ENCODE data around the gene MINDY4.
A peak's percentile ranks its signal among the peaks of the same experiment; 100 is the strongest.

Gene MINDY4

DNA sequence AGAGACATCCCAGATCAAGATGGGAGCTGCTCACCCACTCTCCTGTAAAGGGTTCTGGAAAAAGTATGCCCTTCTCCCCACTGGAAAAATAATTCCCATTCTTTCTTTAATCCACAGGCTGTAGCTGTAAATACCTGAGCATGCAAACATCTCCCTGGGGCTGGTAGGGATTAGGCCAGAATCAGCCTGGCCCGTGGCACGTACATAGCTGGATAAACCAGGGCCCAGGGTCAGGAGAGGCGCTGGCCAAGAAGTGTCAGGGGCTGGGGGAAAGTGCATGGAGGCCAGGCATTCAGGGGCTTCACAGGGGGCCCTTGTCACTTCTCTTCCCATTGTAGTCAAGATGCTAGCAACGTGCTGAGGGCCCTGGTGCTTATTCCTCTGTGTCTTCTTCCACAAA, 109.7 kb downstream of the MINDY4 start:
- no peak for DNase-seq

DNA sequence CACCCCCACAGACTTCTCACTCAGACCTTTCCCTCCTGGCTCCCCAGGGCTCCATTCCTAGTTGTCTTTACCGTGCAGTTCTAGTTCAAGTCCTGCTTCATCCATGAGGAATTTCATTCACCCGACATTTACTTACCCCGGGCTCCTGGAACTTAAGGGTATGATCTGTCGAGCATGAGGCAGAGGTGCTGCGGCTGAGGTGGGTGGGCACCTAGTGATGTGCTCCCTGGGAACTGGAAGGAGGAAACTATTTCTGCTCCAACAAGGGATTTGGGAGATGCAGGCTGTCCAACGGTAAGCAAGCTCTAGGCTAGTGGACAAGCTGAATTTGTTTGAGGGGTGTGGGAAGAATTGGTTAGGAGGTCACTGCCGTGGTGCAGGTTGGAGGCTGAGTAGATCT, 110.2 kb downstream of the MINDY4 start:
- no peak for DNase-seq

DNA sequence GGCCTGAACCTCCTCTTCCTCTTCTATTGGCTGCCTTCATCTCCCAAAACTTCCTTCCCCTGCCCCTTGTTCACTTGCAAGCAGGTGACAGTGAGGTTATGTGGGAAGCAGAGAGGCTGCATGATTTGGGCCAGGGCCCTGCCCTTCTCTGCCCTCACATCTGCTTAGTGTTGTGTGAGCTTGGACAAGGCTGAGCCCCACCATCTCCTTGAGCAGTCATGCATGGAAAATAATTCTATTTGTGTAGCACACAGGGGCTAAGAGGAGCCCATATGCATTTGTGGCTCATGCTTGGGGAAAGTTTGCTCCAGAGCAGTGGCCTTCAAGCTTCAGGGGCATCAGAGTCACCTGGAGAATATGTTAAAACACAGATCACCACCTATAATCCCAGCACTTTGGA, 113.7 kb downstream of the MINDY4 start:
- DNase-seq, result no peak

DNA sequence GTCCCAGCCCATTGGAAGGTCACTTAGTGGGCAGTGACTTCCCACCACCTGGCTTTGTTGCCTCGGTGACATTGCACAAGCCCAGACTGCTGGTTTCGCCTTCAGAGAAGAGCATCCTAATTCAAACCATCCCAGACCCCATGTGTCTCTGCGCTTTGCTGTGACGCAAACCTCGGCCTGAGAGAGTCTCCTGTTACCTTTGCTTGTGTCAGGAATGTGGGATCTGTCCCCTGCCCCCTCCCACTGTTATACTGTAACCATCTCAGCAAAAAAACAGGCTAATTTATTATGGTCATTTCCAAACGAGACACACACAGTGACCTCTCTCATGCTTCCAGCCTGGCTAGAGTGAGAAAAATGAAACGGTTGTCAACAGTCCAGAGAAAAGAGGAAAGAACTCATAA, 115.4 kb downstream of the MINDY4 start:
- no peak for DNase-seq

DNA sequence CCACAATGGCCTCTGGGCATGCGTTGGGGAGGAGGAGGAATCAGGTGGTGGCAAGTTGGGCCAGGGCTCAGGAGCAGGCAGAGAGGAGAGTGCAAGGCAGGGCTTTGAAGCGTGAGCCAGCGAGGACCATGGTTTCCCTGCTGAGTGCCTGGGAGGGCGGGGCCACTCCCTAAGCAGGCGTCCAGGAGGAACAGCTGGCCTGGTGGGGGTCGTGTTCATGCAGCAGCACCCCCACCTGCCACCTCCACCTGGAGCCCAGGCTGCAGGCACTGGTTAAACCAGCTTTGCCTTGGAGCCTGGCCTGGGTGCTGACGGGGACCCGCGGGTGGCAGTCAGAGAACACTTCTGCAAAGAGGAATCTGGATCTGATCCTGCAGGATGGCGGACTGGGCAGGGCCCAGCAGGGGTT, 116.3 kb downstream of the MINDY4 start:
- DNase-seq, result peak in 2 of 3 experiments; percentile 65 to 78

DNA sequence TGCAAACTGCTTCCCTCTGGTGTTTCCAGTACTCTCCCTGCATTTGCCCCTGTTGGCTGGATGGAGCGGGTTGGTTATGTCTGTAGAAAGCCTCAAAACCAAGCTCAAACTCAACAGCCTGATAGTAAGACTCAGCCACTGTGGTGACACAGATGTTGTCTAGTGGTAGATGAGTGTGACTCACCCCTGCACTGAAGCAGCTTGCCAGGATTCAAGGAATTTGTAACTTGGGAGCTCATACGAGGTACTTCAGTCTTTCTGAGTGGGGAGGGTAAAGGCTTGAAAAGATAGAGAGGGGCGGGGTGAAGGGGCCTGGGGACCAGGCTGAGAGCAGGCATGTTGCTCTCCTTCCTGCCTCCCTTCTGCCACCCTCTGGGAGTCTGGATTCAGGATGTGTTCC, 117.5 kb downstream of the MINDY4 start:
- peak in 1 of 3 experiments; percentile 36 for DNase-seq

DNA sequence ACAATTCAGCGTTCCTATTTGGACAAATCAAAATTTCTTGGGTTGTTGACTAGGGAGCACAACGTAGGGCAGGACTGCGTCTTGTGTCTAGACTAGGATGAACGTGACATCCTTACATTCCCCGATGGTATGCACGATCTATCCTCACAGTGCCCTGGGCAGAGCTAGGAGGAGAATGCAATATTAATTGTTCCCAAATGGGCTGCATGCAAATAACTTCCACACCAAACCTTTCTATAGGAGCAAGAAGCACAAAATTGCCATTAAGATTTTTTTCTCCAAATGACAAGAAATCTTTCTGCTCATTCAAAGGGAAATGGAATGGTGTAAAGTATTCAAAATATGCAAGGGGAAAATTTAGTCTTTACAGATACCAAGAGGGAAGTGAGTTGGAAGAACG, 119.0 kb downstream of the MINDY4 start:
- no peak for DNase-seq

DNA sequence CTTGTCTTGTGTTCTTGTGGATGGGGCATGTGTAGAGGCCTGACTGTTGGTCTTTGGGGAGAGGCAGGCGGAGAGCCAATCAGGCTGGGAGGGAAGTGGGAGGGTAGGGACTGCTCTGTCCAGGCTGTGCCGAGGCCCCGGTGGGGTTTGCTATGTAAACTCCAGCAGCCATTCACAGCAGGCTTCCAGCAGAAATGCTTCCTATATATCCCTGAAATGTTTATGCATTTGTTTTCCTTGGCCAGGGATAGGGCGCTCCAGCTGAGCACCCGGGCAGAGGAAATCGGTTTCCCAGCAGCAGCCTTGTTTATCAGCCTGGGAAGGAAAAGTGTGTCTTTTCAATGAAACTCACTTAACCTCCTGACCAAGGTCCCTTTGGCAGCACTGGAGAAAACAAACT, 122.1 kb downstream of the MINDY4 start:
- no peak for DNase-seq

DNA sequence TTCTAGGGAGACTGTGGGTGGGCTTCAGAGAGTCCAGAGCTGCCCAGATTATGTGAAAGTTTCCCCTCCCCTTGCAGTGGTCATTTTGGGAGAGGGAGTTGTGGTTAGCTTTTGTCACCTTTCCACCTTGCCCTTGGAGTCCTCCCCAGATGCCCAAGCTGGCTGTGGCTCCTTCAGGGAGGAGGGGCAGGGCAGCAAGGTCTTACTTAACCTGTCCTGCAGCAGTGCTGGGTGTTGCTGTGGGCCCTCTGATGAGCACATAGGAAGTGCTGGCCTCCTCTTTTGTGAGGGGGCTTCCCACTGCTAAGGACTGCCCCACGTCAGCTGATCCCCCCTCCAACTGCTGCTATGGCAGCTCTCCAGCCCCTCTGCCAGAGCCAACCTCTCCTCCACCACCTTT, 122.8 kb downstream of the MINDY4 start:
- no peak for DNase-seq

DNA sequence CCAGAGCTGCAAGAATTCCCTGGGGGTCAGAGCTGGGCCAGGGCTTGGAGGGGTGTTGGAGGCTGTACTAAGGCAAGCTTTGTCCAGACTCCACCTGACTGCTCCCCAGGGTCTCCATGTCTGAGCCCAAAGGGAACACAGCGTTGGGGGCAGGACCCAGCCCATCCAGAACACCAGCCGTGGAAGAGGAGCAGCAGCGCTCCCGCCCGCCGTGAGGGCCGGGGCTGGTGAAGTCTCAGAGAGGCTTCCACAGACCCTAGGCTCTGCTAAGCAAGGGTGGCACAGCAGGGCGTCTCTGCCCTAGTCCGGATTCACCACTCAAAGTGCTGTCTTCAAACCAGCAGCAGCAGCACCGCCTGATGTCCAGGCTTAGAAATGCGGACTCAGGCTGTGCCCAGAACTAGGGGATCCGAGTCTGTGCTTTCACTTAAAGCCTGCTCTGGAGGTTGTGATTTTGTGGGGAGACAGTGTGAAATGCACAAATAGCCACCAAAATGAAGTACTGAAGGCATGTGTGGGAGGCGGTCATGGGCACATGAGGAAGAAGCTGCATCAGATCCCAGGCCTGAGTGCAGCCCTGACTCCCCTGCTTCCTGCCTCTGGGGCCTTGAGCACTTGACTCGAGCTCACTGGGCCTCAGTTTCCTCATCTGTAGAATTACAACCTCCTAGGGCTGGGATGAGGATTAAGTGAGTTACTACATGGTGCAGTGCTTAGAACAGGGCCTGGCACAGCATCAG, 123.8 kb downstream of the MINDY4 start:
- DNase-seq, result no peak

DNA sequence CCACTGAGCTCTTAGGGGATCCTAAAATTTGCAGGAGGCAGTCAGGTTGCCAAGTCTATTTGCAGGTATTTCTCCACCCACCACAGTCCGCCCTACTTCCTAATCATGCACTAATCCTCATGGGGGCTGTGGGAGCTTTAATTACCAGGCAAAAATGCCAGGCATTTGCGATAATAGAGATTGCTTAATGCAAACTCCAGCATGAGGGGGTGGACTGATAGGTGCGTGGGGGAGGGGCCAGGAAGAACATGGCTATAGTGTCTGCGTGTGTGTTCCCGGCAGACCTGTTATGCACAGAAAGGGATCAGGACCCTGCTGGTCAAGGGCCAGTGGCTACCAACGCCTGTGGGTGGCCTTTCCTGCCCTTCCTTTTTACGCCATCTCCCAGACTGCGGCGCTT, 124.8 kb downstream of the MINDY4 start:
- no peak for DNase-seq

DNA sequence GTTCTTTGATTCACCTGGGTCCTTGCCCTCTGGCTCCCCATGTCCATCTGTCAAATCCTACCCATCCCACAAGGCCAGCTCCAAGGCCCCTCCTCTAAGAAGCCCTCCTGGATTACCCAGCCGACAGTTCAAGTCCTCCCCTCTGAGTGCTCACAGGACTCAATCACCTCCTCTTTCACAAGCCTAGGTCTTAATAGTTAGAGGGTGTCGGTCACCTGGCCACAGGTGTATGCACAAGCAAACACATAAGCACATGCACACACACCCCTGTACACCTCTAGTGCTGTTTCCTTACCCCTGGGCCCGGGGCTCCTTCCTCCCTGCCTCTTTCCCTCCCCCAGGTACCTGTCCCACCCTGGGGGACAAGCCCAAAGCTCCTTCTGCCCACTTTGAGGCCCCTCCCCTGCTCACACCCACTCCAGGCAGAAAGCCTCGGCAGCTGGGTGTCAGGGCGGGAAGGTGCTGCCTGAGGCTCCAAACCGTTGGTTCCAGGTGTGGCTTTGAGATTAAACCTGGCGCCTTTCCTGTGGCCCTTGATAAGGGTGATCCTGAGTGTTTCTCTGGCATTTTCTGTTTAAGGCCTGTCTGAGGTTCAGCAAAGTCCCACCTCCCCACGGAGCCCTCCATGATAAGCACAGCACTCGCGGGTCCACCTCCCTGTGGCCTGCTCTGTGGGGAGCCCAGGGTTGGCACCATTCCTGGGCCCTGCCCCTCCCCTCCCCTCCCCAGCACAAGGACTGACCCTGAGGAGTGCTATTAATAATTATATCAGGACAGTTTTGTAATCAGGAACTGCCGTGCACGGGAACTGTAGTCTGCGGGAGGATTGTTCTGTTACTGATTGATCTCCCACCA, 125.8 kb downstream of the MINDY4 start:
- peak in 2 of 3 experiments; percentile 63 to 70 for DNase-seq

DNA sequence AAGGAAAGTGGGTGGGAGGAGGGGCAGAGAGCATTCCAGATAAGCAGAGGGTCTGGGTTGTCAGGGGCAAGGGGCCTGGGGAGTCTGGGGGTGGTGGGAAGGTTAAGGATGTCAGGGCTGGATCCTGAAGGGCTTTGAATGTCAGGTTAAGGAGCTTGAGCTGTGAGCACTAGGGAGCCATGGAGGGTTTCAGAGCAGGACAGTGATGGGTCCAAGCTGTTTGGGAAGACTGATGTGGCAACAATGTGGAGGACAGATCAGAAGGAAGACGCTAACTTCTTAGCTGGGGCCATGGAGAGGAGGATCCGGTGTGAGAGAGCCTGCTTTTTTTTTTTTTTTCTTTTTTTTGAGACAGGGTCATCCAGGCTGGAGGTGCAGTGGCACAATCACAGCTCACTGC, 126.6 kb downstream of the MINDY4 start:
- no peak for DNase-seq

DNA sequence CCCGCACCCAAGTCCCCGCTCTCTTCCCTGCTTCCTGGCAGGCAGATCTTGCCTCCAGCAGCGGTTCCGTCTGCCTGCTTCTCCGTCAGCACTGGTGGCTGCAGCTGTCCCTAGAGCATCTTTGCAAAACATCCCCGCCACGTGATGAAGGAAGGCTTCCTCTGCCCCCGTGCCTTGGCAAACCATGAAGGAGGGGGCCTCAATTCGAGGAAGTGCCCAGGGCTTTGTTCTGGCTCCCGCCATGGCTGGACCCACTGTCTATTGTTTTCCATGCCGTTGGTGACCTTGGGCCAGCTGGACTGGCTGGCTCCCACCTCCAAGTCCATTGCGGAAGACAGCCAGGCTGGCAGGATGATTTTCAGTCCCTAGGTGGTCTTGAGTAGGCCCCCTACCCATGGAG, 127.2 kb downstream of the MINDY4 start:
- DNase-seq, result no peak

DNA sequence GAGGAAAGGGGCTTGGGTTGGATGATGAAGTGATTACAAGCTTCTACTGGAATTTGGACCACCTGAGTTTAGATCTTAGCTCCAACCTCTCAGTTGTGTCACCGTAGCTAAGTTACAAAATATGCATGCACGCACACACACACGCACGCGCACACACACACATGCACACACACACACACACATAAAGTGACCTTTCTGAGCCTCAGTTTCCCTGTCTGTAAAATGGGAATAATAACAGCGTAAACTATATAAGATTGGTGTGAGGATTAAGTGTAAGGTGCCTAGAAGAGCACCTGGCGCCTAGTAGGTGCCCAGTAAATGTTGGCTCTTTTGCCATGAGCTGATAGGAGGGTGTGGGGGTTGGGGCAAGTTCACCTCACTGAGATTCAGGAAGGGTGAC, 127.8 kb downstream of the MINDY4 start:
- no peak for DNase-seq

DNA sequence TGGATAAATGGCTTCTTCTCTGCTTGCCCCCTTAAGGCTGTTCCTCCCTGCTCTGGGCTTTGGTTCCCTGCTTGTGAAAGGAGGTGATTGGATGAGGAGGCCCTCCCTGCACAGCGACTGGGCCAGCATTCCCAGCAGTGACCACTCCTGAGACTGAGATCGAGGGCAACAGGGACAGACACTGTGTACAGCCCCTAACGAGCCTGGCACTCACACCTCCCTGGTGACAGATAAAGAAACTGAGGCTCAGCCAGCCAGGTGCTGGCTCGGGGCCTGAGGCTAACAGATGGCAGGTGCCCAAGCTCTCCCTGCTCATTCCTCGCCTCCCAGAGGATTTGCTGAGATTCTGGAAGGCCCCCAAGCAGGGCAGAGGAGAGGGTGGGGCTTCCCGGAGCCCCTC, 128.4 kb downstream of the MINDY4 start:
- no peak for DNase-seq

DNA sequence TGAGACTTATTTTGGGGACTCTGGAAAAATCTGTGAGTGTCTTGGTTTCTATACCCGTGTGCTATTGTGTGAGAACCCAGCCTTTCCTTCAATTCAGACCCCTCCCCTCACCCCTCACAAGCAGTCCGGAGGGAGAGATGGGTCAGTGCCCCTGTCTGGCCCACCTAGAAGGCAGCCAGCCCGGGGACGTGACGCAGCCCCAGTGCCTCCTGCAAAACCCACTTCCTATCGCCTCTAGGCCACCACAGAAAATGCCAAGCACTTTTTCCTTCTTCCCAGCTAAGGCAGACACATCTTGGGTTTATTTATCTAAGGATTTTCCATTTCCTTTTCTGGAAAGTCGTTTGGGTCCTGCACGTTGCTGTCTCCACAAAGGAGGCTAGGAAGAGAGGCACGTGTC, 128.8 kb downstream of the MINDY4 start:
- DNase-seq, result no peak

DNA sequence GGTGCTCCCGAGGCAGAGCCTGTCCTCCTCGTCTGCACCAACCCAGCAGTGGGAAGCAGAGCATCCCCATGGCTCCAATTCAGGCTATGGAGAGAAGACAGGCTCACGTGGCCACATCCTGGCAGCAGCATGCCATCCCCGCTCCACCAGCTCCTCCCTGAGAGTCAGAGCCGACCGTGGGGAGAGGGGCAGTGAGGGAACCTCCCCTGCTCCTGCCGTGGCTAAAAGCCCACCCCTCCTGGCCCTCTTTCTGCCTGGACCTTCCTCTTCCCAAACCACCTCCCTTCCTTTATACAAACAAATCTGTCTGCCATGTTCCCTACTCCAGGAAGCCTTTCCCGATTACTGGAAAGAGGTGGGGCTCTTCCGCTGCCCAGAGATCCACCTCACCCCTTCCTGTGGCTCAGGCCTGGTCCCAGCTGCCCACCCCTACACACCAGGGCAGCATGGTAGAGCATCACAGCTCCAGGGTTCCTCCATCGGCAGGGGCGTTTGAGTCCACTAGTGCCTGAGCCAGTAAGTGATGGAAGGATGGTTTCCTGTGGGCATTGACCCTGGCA, 129.7 kb downstream of the MINDY4 start:
- DNase-seq, result no peak

DNA sequence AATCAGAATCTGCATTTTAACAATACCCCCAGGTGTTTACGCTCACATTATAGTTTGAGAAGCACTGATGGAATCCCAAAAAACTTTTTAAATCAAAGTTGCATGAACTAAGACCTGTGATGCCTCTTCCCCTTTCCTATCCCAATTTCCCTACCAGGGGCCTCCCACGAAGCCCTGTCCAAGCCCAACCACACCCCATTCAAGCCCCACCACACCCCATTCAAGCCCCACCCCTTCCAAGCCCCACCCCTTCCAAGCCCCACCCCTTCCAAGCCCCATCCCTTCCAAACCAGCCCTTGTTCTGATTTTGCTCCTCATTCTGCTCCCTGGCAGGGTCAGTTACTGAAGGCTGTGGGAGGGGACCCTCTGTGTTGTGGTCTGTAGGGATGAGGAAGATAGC, 130.6 kb downstream of the MINDY4 start:
- DNase-seq, result no peak

DNA sequence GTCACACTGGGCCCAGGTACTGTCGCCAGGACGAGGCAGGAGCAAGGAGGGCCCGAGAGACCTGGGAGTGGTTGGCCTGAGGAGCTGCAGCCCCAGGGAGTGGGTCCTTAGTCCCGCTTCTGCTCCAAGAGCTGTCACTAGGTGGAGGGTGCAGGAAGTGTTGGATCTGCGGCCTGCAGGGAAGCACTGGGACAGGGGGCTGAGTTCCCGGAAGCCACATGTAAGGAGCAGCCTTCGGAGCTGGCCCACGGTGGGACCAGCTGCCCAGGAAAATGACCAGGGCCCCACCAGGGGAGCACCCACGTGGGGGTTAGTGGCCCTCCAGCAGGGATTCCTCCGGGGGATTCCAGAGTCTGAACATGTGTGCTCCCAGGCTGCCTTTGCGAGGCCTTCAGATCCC, 131.2 kb downstream of the MINDY4 start:
- no peak for DNase-seq

DNA sequence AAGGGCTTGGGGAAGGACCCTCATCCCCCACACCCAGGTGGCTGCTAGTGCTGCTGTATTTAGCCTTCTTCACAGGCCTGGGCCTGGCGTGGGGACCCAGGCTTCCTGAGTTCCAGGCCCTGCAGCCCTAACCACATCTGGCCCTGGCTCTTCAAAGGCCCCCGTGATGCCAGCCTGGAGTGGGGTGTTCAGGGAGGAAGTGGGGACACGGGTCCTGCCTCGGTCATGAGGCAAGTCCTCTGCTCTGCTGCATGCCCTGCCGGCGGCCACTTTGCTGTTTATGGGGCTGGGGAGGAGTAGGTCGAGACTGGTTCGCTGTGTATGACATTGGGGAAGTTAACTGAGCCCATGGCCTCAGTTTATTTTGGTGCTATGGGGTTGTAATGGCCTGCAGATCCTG, 131.9 kb downstream of the MINDY4 start:
- DNase-seq, result no peak

DNA sequence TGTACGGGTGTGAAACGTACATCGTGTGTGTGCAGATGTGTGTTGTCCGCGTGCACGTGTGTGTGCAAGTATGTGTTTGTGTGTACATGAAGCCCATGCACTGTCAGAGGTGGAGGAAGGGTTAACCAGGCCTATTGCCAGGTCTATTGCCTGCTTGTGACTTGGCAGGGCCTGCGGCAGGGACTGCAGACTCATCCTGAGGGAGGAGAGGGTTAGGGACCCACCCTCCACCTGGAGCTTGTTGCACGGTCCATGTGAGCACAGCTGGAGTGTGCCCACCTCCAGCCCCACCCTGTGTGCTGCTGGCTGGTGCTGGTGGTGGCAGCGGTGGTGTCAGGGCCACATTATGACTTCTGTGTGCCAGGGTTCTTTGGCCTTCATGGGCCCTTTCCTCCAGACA, 133.3 kb downstream of the MINDY4 start:
- no peak for DNase-seq

DNA sequence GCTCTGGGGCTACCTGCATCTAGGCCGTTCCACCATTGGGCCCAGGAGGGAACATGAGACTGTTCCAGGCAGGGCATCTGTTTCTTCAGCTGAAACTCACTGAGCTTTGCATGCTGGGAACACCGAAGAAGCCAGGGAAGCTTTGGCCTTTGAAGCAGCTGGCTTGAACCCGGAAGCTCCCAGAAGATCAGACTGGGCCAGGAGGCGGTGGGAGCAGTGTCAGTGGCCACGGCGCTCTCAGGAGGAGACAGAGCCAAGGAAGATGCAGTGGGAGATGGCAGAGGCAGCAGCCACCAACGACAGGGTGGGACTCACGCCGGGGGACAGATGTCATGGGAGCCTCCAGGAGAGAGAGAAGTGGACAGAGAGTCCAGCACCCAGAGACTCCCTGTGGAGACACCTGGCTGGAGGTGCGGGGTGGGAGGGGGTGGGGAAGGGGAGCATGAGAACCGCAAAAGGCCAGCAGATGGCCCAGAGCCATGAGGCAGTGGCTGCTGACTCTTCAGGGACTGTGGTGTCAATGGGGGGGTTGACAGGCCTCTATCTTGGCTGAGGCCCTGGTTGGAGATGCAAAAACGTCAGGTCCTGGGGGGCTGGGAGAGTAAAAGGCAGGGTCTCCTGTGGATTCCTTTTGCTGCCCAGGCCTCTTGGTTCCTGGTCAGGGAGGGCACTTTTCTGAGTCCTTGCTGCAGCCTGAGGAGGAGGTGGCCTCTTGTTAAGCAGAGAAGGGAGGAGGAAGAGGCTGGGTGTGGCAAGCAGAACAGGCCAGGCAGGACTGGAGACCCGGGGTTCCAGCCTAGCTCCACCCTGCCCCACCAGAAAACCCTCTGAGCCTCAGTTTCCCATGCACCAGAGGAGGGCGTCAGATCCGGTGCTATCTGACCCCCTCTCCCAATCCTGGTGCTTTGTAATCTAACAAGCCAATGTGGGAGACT, 134.1 kb downstream of the MINDY4 start:
- DNase-seq, result no peak

All from NCI-H1417 (cell line).